ENCODE results near the gene FAM107B.

FAM107B gene

DNA sequence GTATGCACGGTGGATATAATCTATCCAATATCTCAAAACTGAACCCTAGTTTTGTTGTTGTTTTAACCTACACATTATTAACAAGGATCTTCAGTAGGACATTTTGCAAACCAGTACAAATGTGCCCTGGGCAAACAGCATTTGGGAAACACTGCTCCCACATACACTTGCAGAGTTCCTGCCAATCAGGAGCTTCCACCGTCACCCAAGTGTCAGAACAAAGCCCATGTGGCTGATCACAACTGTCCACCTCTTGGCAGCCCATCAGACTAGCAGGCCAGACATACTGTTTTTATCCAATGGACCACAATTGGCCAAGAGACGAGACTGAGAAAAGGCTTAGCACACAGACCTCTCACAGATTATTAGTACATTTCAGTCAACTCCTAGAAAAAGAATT is 200.4 kb downstream of the FAM107B start:
- no peak for TF ChIP-seq SIN3A (IDR thresholded peaks at IDR 0.05; ENCODE audit: borderline replicate concordance, insufficient read depth, low read length)
- TF ChIP-seq POLR2AphosphoS5 (IDR thresholded peaks at IDR 0.05; ENCODE audit: low read depth, low read length) = no peak
- no peak for TF ChIP-seq FOXP2 (optimal IDR thresholded peaks at IDR 0.05; ENCODE audit: borderline replicate concordance, extremely low read depth, extremely low read length, insufficient read depth)
- TF ChIP-seq TAF1 (IDR thresholded peaks at IDR 0.05; ENCODE audit: borderline replicate concordance, insufficient read depth, low read length) = no peak
- TF ChIP-seq, protein P1, sequence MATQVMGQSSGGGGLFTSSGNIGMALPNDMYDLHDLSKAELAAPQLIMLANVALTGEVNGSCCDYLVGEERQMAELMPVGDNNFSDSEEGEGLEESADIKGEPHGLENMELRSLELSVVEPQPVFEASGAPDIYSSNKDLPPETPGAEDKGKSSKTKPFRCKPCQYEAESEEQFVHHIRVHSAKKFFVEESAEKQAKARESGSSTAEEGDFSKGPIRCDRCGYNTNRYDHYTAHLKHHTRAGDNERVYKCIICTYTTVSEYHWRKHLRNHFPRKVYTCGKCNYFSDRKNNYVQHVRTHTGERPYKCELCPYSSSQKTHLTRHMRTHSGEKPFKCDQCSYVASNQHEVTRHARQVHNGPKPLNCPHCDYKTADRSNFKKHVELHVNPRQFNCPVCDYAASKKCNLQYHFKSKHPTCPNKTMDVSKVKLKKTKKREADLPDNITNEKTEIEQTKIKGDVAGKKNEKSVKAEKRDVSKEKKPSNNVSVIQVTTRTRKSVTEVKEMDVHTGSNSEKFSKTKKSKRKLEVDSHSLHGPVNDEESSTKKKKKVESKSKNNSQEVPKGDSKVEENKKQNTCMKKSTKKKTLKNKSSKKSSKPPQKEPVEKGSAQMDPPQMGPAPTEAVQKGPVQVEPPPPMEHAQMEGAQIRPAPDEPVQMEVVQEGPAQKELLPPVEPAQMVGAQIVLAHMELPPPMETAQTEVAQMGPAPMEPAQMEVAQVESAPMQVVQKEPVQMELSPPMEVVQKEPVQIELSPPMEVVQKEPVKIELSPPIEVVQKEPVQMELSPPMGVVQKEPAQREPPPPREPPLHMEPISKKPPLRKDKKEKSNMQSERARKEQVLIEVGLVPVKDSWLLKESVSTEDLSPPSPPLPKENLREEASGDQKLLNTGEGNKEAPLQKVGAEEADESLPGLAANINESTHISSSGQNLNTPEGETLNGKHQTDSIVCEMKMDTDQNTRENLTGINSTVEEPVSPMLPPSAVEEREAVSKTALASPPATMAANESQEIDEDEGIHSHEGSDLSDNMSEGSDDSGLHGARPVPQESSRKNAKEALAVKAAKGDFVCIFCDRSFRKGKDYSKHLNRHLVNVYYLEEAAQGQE (IDR thresholded peaks at IDR 0.05; ENCODE audit: insufficient read depth in 1 of 2, low read depth in 2 of 2, low read length in 2 of 2) = no peak

DNA sequence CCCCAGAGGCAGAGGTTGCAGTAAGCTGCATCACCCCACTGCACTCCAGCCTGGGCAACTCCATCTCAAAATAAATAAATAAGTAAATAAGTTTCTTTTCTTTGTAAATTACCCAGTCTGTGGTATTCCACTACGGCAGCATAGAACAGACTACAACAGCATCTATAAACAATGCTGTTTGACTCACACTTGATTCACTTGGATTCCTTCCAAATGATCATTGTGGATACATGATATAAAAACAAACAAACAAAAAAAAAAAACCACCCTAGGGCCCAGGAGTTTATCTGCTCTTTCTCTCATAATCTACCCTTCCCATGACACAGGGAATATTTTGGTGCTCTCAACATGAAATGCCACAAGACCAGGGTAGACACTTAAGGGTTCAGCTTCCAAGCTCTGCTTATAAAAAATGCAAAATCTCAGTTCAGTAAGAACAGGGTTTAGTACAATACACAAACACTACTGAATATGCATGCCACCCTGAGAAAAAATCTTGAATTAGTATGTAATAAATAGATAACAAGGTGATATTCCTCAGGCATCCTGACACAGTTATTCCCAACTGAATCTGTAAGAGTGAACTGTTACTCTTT is 200.9 kb downstream of the FAM107B start:
- no peak for TF ChIP-seq FOXP2 (optimal IDR thresholded peaks at IDR 0.05; ENCODE audit: borderline replicate concordance, extremely low read depth, extremely low read length, insufficient read depth)
- TF ChIP-seq, protein P1 (IDR thresholded peaks at IDR 0.05; ENCODE audit: insufficient read depth in 1 of 2, low read depth in 2 of 2, low read length in 2 of 2) = no peak
- no peak for TF ChIP-seq POLR2AphosphoS5 (IDR thresholded peaks at IDR 0.05; ENCODE audit: low read depth, low read length)
- TF ChIP-seq TAF1 (IDR thresholded peaks at IDR 0.05; ENCODE audit: borderline replicate concordance, insufficient read depth, low read length) = no peak
- no peak for TF ChIP-seq SIN3A (IDR thresholded peaks at IDR 0.05; ENCODE audit: borderline replicate concordance, insufficient read depth, low read length)

- TF ChIP-seq SIN3A (IDR thresholded peaks at IDR 0.05; ENCODE audit: borderline replicate concordance, insufficient read depth, low read length) (no peak), TAF1 (IDR thresholded peaks at IDR 0.05; ENCODE audit: borderline replicate concordance, insufficient read depth, low read length) (no peak), FOXP2 (optimal IDR thresholded peaks at IDR 0.05; ENCODE audit: borderline replicate concordance, extremely low read depth, extremely low read length, insufficient read depth) (no peak)
- TF ChIP-seq, protein P1 (IDR thresholded peaks at IDR 0.05; ENCODE audit: insufficient read depth in 1 of 2, low read depth in 2 of 2, low read length in 2 of 2) = no peak
Observed at GRCh38 chr10:14572811-14573210, 201.9 kb downstream of the FAM107B start.

GRCh38 chr10:14571866-14572507 is 202.7 kb downstream of the FAM107B start:
- no peak for TF ChIP-seq FOXP2 (optimal IDR thresholded peaks at IDR 0.05; ENCODE audit: borderline replicate concordance, extremely low read depth, extremely low read length, insufficient read depth)
- TF ChIP-seq TAF1 (IDR thresholded peaks at IDR 0.05; ENCODE audit: borderline replicate concordance, insufficient read depth, low read length) = no peak
- TF ChIP-seq POLR2AphosphoS5 (IDR thresholded peaks at IDR 0.05; ENCODE audit: low read depth, low read length) = no peak

GRCh38 chr10:14570800-14571199 is 203.9 kb downstream of the FAM107B start:
- TF ChIP-seq, protein P1 (IDR thresholded peaks at IDR 0.05; ENCODE audit: insufficient read depth in 1 of 2, low read depth in 2 of 2, low read length in 2 of 2) = no peak
- no peak for TF ChIP-seq TAF1 (IDR thresholded peaks at IDR 0.05; ENCODE audit: borderline replicate concordance, insufficient read depth, low read length)
- TF ChIP-seq SIN3A (IDR thresholded peaks at IDR 0.05; ENCODE audit: borderline replicate concordance, insufficient read depth, low read length) = no peak
- no peak for TF ChIP-seq FOXP2 (optimal IDR thresholded peaks at IDR 0.05; ENCODE audit: borderline replicate concordance, extremely low read depth, extremely low read length, insufficient read depth)
- TF ChIP-seq POLR2AphosphoS5 (IDR thresholded peaks at IDR 0.05; ENCODE audit: low read depth, low read length) = no peak

All from PFSK-1 (cell line).